Measurements from ENCODE around the gene CERS6. TPM values are rescaled to one million over a fixed set of nuclear protein-coding genes. Genes with fewer than 3 reads are reported as not detected.

The CERS6 gene
- total and polyA plus RNA-seq, 12 donors: 5.0 to 110 (median 29.6) TPM

- WGBS, 4 donors: 82 to 93% (median 89%) methylated on average over 2 of the region's 2 CpGs
- no peaks in the 10 kb centered on the region for H3K27me3 ChIP-seq
- H3K36me3 ChIP-seq (replicated peaks in 1 of 2): no peaks in the 10 kb centered on the region
- no peak overlapping the region for H3K4me3 ChIP-seq
- no peaks in the 10 kb centered on the region for H3K4me1 ChIP-seq (replicated peaks in 1 of 2)
- intact Hi-C loops (cut with DNase I): no loop called here
- no peak for DNase-seq
- peaks cover 0 to 11% (median 0%) of the 10 kb centered on the region in 3 donors for H3K9me3 ChIP-seq (replicated peaks in 1 of 3)
- H3K27ac ChIP-seq: no peak overlapping the region
- TF ChIP-seq CTCF (IDR thresholded peaks at IDR 0.05): no peak
- no peak for TF ChIP-seq POLR2A (IDR thresholded peaks at IDR 0.05)
Observed at GRCh38 chr2:168538534-168538933, 82.5 kb downstream of the CERS6 start.

GRCh38 chr2:168539945-168540344 is 83.9 kb downstream of the CERS6 start:
- no peaks in the 10 kb centered on the region for H3K36me3 ChIP-seq (replicated peaks in 1 of 2)
- H3K9me3 ChIP-seq (replicated peaks in 1 of 3): peaks cover 0 to 11% (median 0%) of the 10 kb centered on the region in 3 donors
- H3K4me1 ChIP-seq (replicated peaks in 1 of 2): no peaks in the 10 kb centered on the region
- TF ChIP-seq POLR2A (IDR thresholded peaks at IDR 0.05) (no peak), CTCF (IDR thresholded peaks at IDR 0.05) (no peak)
- WGBS, 4 donors: 95 to 100% (median 99%) methylated on average over 1 of the region's 1 CpG
- no peak overlapping the region for H3K4me3 ChIP-seq
- no peaks in the 10 kb centered on the region for H3K27me3 ChIP-seq
- no peak overlapping the region for H3K27ac ChIP-seq
- DNase-seq: no peak
- intact Hi-C loops (cut with DNase I): no loop called here

DNA sequence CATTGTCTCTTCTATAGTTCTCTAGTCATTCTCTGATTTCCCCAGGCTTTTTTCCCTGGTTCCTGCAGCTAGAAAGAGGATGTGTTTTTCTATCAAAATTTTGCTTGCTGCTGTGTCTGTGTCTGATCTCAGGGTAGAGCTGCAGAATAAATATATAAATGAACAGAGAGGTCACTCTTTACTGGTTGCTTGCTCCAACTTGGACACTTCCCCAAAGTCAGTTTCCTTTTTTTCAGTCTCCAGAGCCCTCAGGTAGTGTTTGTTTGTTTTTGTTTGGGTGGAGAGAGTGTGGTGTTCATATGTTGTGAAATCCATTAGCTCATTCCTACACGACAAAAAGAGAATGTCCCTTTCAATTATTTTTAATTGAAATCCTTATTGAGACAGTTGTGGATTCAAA is 85.8 kb downstream of the CERS6 start:
- H3K27ac ChIP-seq: no peak overlapping the region
- no peak overlapping the region for H3K4me3 ChIP-seq
- no peaks in the 10 kb centered on the region for H3K4me1 ChIP-seq (replicated peaks in 1 of 2)
- H3K36me3 ChIP-seq (replicated peaks in 1 of 2): no peaks in the 10 kb centered on the region
- H3K9me3 ChIP-seq (replicated peaks in 1 of 3): peaks cover 0 to 11% (median 0%) of the 10 kb centered on the region in 3 donors
- TF ChIP-seq POLR2A (IDR thresholded peaks at IDR 0.05): no peak
- no peak for TF ChIP-seq CTCF (IDR thresholded peaks at IDR 0.05)
- H3K27me3 ChIP-seq: no peaks in the 10 kb centered on the region
- 55 to 62% (median 58%) methylated on average over 1 of the region's 1 CpG for WGBS, 4 donors
- no peak for DNase-seq
- intact Hi-C loops (cut with DNase I): no loop called here

DNA sequence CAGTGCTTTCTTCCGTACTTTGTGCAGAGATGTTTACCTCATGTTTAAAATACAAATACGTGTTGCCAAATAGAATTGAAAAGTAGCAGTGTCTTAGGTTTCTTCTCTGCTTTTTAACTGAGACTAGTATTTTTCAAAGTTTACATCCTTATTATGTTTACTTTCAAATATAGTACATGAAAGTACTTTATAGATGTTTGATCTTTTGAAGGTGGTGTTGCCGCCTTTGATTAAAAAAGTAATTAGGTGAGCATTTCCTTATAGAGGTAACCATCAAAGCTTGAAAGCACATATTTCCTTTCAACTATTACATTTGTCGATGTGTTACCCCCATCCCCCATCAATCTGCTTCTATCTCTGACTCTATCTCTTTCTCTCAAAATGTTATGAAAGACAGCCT is 87.0 kb downstream of the CERS6 start:
- WGBS, 4 donors: 79 to 96% (median 88%) methylated on average over 4 of the region's 4 CpGs
- intact Hi-C loops (cut with DNase I): no loop called here

More for the DNA sequence above, 87.0 kb downstream of the CERS6 start:
- no peak for TF ChIP-seq POLR2A (IDR thresholded peaks at IDR 0.05)
- no peak for TF ChIP-seq CTCF (IDR thresholded peaks at IDR 0.05)
- Histone ChIP-seq H3K4me3 (no peak overlapping the region), H3K9me3 (replicated peaks in 1 of 3) (peaks cover 0 to 11% (median 0%) of the 10 kb centered on the region in 3 donors), H3K27me3 (no peaks in the 10 kb centered on the region), H3K4me1 (replicated peaks in 1 of 2) (no peaks in the 10 kb centered on the region), H3K27ac (no peak overlapping the region), H3K36me3 (replicated peaks in 1 of 2) (no peaks in the 10 kb centered on the region)
- no peak for DNase-seq
